GM03348 (cell line): Measurements from ENCODE around the gene MRPS9.
A peak's percentile ranks its signal among the peaks of the same experiment; 100 is the strongest.

Source experiments
- DNase-seq: peaks from one replicate; pipeline ENCODE4 v3.0.0; 2012; ENCODE audit warnings: low spot score

Gene MRPS9

GRCh38 chr2:105080461-105080860, 42.6 kb downstream of the MRPS9 start:
- no peak for DNase-seq

GRCh38 chr2:105081006-105081601, 43.2 kb downstream of the MRPS9 start:
- no peak for DNase-seq

- DNase-seq = no peak
Observed at GRCh38 chr2:105082107-105082506, 44.2 kb downstream of the MRPS9 start.

GRCh38 chr2:105085525-105085924, 47.7 kb downstream of the MRPS9 start:
- DNase-seq = no peak

DNA sequence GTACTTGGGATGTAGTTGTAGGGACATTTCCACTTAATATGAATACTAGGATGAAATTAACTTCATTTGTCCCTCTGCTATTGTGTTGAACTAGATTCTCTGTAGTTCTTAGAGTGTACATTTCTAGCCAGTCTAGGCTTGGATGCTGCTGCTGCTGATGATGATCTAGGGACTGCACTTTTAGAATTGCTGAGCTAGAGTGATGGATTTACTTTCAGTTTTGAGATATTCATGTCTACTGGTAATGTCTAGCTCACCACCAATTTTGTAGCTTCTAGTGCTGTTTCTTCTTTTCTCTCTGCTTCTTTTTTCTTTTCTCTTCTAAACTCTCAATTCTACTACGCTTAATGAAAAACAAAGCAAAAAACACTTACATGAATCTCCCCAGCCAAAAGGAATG, 49.4 kb downstream of the MRPS9 start:
- no peak for DNase-seq

DNA sequence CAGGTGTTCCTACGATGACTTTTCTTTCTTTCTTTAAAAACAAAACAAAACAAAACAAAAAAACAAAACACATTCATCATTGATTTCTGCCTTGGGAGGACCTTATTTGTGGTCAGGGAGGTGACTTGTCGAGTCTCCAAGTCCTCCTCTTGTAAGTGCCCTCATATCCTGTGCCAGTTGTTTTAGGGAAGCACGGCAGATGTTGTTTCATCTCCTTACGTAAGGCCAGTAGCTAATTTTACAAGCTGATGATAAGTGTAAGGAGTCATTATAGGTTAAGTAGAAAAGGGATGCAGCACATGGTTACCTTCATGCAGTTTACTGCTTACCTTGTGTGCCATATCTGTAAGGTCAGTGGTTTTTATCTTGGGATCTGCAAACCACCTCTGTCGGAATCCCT, 52.2 kb downstream of the MRPS9 start:
- no peak for DNase-seq

DNA sequence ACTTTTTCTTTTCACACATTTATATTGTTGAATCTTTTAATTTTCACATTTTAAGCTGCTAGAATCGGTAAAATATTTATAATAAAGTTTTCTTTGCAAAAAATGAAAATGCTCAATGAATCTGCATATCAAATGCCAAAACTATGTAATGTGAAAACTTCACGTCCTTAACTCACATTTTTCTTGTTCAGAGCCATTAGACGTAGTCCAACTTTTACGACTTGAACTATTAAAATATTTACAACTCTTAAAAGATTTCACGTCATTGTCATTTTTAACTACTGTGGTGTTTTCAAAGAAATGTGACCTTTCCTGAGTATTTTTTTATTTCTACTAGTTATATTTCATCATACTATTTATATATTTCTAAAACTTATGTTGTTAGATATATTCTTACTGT, 54.9 kb downstream of the MRPS9 start:
- no peak for DNase-seq

- no peak for DNase-seq
Observed at GRCh38 chr2:105099153-105099552, 61.3 kb downstream of the MRPS9 start.

DNA sequence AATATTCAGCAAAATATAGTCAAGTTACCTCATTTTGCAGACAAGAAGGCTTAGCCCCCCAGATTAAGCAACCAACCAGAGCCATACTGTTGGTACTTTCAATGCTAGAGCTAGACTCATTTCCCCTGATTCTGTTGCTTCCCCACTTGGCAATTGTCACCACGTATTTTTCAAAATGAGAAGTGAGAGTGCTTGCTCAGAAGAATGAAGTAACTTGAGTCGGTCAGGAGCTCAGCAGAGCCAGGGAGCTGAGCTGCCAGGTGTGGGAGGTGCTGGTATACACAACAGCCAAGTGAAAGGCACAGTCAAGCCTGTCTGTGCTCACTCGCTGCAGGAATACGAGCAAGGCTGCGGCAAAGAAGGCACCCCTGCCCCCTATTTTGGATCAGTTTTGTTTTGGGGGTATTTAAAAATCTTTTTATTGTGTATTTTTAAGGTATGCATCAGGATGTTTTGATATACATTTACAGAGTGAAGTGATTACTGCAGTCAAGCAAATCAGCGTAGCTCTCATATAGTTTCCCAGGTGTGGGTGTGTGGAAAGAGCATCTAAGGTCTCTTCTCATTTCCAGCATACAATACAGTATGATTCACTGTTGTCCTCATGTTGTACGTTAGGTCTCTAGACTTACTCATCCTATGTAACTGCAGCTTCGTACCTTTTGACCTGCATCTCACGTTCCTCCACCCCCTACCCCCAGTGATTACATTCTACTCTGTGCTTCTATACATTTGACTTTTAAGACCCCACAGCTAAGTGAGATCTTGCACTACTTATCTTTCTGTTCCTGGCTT, 62.4 kb downstream of the MRPS9 start:
- no peak for DNase-seq

GRCh38 chr2:105102001-105102400, 64.1 kb downstream of the MRPS9 start:
- DNase-seq = no peak

DNA sequence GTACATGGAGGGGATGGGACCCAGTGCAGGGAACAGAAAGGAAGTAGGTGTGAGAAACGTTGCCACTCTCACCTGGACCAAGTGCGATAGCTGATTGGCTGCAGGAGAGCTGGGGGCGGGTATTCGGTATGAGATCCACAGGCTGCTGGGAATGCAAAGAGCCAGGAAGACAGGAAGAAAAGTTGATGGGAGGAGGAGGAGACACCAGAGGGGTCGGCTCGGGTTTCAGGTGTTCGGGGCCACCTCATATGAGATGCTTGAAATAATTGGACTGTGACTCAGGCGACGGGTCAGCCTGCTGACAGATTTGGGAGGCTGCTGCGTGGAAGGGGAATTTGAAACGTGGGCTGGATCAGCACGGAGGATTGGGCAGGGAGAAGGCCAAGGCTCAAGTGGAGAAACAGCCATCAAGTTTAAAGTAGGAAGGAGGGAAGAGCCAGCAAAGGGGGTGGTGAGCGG, 65.1 kb downstream of the MRPS9 start:
- DNase-seq = peak; percentile 72

DNA sequence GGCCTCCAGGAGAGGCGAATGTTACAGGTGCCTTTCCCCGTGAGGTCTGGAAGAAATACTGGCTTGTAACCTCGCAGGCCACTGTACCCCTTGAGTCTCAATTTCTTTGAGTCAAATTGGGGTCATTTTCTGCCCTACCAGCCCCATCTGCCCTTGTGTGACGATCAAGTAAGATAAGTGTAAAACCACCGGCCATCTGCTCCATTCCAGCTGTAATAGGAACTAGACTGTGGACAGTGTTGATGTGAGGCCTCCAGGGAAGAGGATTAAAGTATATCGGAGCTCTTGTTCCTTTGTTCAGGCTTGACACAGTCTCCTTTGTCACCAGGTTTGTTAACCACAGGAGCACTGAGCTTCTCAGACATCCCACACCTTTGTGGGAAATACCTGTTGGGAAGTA, 65.6 kb downstream of the MRPS9 start:
- DNase-seq = no peak

- DNase-seq = peak; percentile 13
Observed at GRCh38 chr2:105104208-105104731, 66.4 kb downstream of the MRPS9 start.

DNA sequence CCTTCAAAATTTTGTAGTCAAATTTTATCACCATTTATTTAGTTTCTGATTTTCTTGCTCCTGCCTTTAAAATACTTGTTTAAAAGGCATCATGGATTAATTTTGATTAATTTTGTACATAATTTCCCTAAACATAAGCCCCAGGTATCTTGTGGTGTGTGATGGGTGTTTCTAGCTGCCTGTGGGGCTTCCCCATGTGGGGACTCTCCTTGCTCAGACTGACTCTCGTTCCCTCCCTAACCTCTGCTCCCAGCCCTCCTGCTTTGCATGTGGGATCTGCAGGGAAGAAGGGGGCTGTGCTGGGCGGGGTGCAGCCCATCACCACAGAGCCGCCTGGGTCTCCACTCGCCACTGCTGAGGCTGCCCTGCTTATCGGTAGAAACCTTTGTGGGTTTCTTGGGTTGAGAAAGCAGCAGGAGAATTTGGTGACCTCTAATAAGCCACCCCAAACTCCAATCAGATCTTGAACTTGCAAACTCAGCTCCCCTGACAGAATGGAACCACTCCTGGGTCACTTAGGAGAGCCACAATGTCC, 72.5 kb downstream of the MRPS9 start:
- no peak for DNase-seq

GRCh38 chr2:105111365-105112150, 73.7 kb downstream of the MRPS9 start:
- DNase-seq = no peak

DNA sequence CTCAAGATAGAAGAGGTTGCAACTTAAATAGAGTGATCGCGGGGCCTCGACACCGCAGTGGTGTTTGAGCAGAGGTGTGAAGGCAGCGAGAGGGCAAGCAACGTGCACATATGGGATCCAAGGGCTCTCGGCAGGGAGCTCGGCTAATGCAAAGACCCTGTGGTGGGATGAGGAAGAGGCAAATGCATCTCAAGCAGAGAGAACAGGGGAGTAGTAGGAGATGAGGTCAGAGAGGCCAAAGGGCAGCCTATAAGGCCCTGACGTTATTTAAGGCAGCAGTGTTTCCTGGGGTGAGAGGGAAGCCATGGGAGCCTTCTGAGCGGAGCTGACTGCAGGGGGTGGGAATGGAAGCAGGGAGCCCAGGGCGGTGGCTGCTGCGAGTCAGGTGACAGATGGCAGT, 74.5 kb downstream of the MRPS9 start:
- DNase-seq = no peak

DNA sequence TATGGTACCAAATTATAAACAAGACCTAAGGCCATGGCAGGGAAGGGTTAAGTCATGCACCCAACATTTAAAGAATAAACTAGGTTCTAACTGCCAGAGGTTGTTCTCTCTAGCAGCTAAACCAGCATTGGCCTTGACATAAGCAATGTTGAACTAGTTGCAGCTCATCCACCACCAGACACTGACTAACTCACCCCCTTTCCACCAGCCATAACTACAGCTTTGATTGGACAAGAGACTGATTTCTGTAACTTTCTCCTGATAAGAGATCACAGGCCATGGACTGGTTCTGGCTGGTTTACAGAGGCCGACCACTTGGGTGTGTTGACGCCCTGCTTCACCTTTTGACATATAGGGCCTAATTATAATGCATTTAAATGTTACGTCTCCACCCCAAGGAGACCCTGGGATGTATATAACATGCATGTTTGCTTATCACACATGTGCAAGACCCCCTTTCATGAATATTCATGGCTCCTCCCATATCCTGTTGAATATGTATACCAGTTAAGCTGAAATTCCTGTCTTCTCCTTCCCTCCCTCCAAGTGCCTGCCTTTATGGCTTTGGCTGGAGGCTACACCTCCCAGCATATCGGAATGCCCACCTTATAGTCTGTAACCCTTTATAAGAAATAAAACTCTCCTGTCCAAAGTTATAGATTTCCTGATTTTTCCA, 75.9 kb downstream of the MRPS9 start:
- DNase-seq = no peak

- DNase-seq = peak; percentile 83
Observed at GRCh38 chr2:105114551-105114950, 76.7 kb downstream of the MRPS9 start.

DNA sequence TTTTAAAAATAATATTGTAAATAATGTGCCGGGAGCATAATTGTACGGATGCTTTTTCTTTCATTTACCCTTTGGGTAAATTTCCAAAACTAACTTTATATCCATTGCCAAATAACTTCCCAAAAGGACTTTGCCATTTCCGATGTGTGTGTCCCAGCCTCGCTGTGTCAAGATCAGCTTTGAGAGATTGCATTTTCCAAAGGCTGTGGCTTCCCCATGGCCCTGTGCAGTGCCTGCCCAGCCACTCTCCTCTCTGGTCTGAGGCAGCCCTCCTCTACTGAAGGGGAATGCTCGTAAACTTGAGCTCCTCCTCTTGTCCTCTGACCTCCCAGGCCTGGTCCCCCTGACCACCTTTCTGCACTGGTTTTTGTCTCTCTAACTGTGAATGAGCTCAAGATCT, 78.5 kb downstream of the MRPS9 start:
- DNase-seq = no peak

DNA sequence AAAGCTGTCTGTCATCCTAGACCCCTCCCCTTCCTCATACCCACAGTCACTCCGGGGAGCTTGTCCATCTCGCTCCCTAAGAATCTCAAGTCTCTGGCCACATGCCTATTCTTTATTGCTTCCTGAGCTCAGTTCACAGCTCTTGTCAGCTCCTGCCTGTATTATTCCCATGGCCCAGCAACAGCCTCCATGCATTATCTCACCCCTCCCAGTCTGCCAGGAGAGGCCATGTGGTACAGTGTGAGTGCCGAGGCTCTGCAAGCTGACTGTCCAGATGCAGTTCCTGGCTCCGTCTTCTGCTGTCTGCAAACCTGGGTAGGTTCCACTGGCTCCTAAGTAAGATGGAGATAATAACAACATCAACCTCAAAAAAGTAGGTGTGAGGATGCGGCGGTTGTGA, 79.7 kb downstream of the MRPS9 start:
- DNase-seq = no peak

DNA sequence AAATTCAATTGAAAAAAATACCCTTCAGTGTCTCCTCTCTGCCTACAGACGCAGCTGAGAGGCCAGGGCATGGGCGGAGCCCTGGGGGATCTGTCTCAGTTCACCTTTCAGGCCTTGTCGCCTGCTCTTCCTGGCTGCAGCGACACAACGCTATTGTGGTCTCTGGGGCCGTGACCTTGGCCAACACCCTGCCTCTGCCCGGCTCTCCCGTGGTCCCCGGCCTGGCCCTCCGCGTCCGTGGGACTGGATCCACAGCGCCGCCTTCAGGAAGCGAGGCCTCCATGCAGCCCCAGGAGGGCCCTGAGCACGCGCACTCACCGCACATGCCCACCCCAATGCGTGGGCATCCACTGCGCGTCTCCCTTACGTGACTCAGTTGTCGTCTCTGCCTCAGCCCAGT, 81.1 kb downstream of the MRPS9 start:
- DNase-seq = peak; percentile 38

DNA sequence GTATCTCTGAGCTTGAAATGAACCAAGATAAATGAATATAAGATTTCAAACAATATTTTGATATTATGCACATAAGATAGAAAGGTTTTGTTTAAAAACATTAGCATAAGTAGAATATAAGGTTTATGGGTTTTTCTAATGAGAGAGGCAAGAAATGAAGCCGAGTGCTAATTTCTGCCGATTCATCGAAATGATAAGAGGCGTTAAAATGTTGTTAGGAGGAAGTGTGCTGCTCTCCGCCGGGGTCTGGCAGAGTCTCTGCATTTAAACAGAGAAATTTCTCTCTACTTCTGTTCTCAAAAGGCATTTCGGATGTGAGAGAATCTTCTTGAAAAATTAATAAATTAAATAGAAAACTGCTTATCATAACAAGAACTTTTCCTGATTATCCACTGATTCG, 83.6 kb downstream of the MRPS9 start:
- DNase-seq = no peak
